Breast epithelium (tissue), 4 donors: ENCODE measurements around the gene TMEM163. TPM values are rescaled to one million over a fixed set of nuclear protein-coding genes. Genes with fewer than 3 reads are reported as not detected.

Experiments
- DNase-seq, 2 donors: peaks; one replicate each; pipeline ENCODE4 v3.0.0-alpha.2; 2019; ENCODE audit warnings: low spot score in 2 of 2
- H3K27ac ChIP-seq, 2 donors: fragments of 200-600 bp; sonication (generic) in 1 of 2; one replicate each; pipeline ENCODE4 v1.5.1; 2016 to 2019; ENCODE audit warnings: mild to moderate bottlenecking in 1 of 2
- H3K27me3 ChIP-seq, 2 donors: fragments of 200-600 bp; sonication (generic) in 1 of 2; one replicate each; pipeline versions ENCODE4 v1.5.1 to v1.6.0; 2017 to 2019; ENCODE audit warnings: control low read depth in 1 of 2, mild to moderate bottlenecking in 1 of 2
- H3K36me3 ChIP-seq: fragments of 200-600 bp; one replicate; pipeline ENCODE4 v1.5.1; 2019
- H3K4me1 ChIP-seq, 2 donors: fragments of 200-600 bp; sonication (generic); one replicate each; pipeline ENCODE4 v1.5.1; 2016 to 2019; ENCODE audit warnings: control low read depth in 1 of 2
- H3K4me3 ChIP-seq, 3 donors: fragments of 200-600 bp; sonication (generic); 1 replicate in 2 of 3; 2 replicates in 1 of 3; pipeline ENCODE4 v1.5.1; 2016 to 2019; ENCODE audit warnings: mild to moderate bottlenecking in 3 of 3, moderate library complexity in 2 of 3
- H3K9me3 ChIP-seq, 2 donors: fragments of 200-600 bp; sonication (generic) in 1 of 2; one replicate each; pipeline ENCODE4 v1.5.1; 2016 to 2019; ENCODE audit warnings: control low read depth in 1 of 2
- CTCF ChIP-seq, 3 donors: fragments of 450-650 bp; IDR thresholded peaks; one replicate each; pipeline ENCODE4 v1.5.1; 2016 to 2017; ENCODE audit warnings: antibody characterized with exemption in 3 of 3, mild to moderate bottlenecking in 3 of 3, moderate library complexity in 3 of 3
- POLR2A ChIP-seq: fragments of 450-650 bp; IDR thresholded peaks from one replicate; pipeline ENCODE4 v1.6.1; 2016; ENCODE audit warnings: antibody characterized with exemption, mild to moderate bottlenecking, moderate library complexity
- POLR2AphosphoS5 ChIP-seq, 3 donors: sonication (generic); formaldehyde crosslinking; IDR thresholded peaks; one replicate each; pipeline ENCODE4 v1.6.1; 2017; ENCODE audit warnings: antibody characterized with exemption in 3 of 3
- intact Hi-C: fragments of 100-400 bp; cut with DNase I; formaldehyde crosslinking; loops from one replicate; pipeline ENCODE4 v1.15.1; 2023; ENCODE audit warnings: low total_unique reads
- total RNA-seq, 3 donors: library from RNA; depleted of rRNA; stranded (reverse); fragments of >200 nt; gene quantifications; one replicate each; pipeline ENCODE4 v1.1.0, GENCODE V29; 2016

The TMEM163 gene
- total RNA-seq, 3 donors from 2014 or later, result 0.32 to 1.5 (median 0.66) TPM

GRCh38 chr2:134704173-134704572 is 14.6 kb downstream of the TMEM163 start:
- H3K9me3 ChIP-seq, result no peaks in the 10 kb centered on the region
- intact Hi-C loops, result no loop called here
- H3K36me3 ChIP-seq, result no peaks in the 10 kb centered on the region
- no peak overlapping the region for H3K4me3 ChIP-seq
- H3K27ac ChIP-seq, result no peak overlapping the region
- H3K27me3 ChIP-seq, result no peaks in the 10 kb centered on the region
- no peak for DNase-seq
- no peaks in the 10 kb centered on the region for H3K4me1 ChIP-seq
- TF ChIP-seq POLR2A (no peak), POLR2AphosphoS5 (IDR thresholded peaks at IDR 0.05) (no peak), CTCF (IDR thresholded peaks at IDR 0.05) (no peak)

DNA sequence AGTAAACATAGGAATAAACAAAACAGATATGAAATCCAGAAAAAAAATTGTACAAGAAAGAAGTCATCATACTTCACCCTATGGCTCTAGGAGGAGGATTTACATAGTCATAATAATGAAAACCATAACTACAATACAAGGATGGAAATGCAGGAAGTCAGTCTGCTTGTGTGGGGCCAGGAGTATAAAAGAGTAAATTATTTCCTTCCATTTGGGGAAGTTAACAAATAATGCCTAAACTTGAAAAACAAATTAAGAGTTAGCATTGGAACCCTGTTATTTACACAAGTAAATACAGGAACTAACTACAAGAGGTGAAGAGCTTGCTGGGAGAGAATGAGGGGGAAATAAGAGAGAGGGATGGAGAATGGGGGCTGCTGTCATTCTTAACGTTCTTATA is 15.4 kb downstream of the TMEM163 start:
- H3K27ac ChIP-seq, result no peak overlapping the region
- H3K9me3 ChIP-seq, result no peaks in the 10 kb centered on the region
- H3K4me3 ChIP-seq, result no peak overlapping the region
- no peaks in the 10 kb centered on the region for H3K27me3 ChIP-seq
- no peaks in the 10 kb centered on the region for H3K36me3 ChIP-seq
- intact Hi-C loops, result no loop called here
- TF ChIP-seq CTCF (IDR thresholded peaks at IDR 0.05), result no peak
- no peak for TF ChIP-seq POLR2AphosphoS5 (IDR thresholded peaks at IDR 0.05)
- TF ChIP-seq POLR2A, result no peak
- no peak for DNase-seq
- no peaks in the 10 kb centered on the region for H3K4me1 ChIP-seq

- H3K4me3 ChIP-seq, result no peak overlapping the region
- no peak for DNase-seq
- intact Hi-C loops, result loop anchor here (2.0 kb wide), 1 partner anchor 28 kb away; no protein-coding TSS in a partner anchor
- TF ChIP-seq POLR2AphosphoS5 (IDR thresholded peaks at IDR 0.05) (no peak), CTCF (IDR thresholded peaks at IDR 0.05) (no peak), POLR2A (no peak)
- no peaks in the 10 kb centered on the region for H3K4me1 ChIP-seq
- no peak overlapping the region for H3K27ac ChIP-seq
- no peaks in the 10 kb centered on the region for H3K9me3 ChIP-seq
- H3K36me3 ChIP-seq, result no peaks in the 10 kb centered on the region
- H3K27me3 ChIP-seq, result no peaks in the 10 kb centered on the region
Measured at GRCh38 chr2:134700730-134701129, 18.1 kb downstream of the TMEM163 start.

- TF ChIP-seq POLR2A (no peak), CTCF (IDR thresholded peaks at IDR 0.05) (no peak), POLR2AphosphoS5 (IDR thresholded peaks at IDR 0.05) (no peak)
- DNase-seq, result no peak
- H3K9me3 ChIP-seq, result no peaks in the 10 kb centered on the region
- H3K4me1 ChIP-seq, result no peaks in the 10 kb centered on the region
- intact Hi-C loops, result no loop called here
- no peaks in the 10 kb centered on the region for H3K36me3 ChIP-seq
- no peak overlapping the region for H3K27ac ChIP-seq
- H3K27me3 ChIP-seq, result no peaks in the 10 kb centered on the region
- no peak overlapping the region for H3K4me3 ChIP-seq
Measured at GRCh38 chr2:134694411-134694810, 24.4 kb downstream of the TMEM163 start.

GRCh38 chr2:134693359-134694330 is 25.2 kb downstream of the TMEM163 start:
- no peak overlapping the region for H3K4me3 ChIP-seq
- intact Hi-C loops, result no loop called here
- TF ChIP-seq POLR2A (no peak), POLR2AphosphoS5 (IDR thresholded peaks at IDR 0.05) (no peak), CTCF (IDR thresholded peaks at IDR 0.05) (no peak)
- no peaks in the 10 kb centered on the region for H3K27me3 ChIP-seq
- H3K27ac ChIP-seq, result no peak overlapping the region
- H3K36me3 ChIP-seq, result no peaks in the 10 kb centered on the region
- no peak for DNase-seq
- no peaks in the 10 kb centered on the region for H3K9me3 ChIP-seq
- no peaks in the 10 kb centered on the region for H3K4me1 ChIP-seq
